Measurements from ENCODE around the gene CEP63. TPM values are rescaled to one million over a fixed set of nuclear protein-coding genes. Genes with fewer than 3 reads are reported as not detected.
"Not testable (repeated sequence)": the region's sequence is repeated elsewhere in the genome, so short reads cannot be mapped to it uniquely, and the experiment has no call there.

Gene CEP63
- total RNA-seq, 1 donor from 2014 or later = 17.8 TPM

DNA sequence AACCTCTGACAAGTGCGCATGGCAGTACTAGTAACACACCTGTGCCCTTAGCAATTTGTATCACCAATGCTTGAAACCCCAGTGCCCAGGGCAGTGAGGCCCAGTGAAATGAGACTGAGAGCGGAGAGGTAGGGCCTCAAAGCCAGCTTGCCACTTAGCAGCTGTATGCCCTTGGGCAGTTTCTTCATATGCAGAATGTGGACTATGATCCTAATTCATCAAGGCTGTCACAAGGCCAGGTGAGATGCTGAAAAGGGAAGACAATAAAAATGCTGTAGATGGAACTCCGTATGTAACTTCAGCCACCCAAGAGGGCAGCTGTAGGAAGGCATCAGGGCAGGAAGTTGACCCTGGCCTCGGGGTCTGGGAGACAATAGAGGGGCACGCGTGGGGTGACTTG is 90.6 kb downstream of the CEP63 start:
- no peaks in the 10 kb centered on the region for H3K27me3 ChIP-seq (ENCODE audit: control insufficient read depth, insufficient read depth, low read length)
- TF ChIP-seq, protein P1, sequence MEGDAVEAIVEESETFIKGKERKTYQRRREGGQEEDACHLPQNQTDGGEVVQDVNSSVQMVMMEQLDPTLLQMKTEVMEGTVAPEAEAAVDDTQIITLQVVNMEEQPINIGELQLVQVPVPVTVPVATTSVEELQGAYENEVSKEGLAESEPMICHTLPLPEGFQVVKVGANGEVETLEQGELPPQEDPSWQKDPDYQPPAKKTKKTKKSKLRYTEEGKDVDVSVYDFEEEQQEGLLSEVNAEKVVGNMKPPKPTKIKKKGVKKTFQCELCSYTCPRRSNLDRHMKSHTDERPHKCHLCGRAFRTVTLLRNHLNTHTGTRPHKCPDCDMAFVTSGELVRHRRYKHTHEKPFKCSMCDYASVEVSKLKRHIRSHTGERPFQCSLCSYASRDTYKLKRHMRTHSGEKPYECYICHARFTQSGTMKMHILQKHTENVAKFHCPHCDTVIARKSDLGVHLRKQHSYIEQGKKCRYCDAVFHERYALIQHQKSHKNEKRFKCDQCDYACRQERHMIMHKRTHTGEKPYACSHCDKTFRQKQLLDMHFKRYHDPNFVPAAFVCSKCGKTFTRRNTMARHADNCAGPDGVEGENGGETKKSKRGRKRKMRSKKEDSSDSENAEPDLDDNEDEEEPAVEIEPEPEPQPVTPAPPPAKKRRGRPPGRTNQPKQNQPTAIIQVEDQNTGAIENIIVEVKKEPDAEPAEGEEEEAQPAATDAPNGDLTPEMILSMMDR (IDR thresholded peaks at IDR 0.05; ENCODE audit: insufficient read depth, low read length, poor library complexity, severe bottlenecking) = no peak
- no peak for DNase-seq (ENCODE audit: low read depth)
- no peak overlapping the region for H3K4me3 ChIP-seq (ENCODE audit: low read depth, low read length)
- H3K36me3 ChIP-seq (ENCODE audit: control insufficient read depth, insufficient read depth, low read length) = no peaks in the 10 kb centered on the region

DNA sequence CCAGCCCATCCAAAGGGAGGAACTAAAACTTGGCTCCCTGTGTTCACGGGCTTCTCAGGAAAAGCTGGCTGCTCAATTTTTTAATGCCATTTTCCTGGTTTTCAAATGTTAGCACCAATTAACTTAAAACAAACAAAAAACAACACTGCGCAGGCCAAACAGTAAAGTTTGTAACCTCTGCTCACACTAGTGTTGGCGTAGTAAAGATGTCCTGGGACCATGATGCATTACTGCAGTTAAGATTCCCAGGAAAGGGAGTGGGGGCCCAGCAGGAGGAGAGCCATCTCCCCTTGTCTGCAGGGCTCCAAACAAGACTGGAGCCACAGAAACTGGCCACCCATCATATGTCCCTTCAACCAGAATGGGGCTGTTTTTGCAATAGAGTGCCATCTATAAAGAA is 91.0 kb downstream of the CEP63 start:
- DNase-seq (ENCODE audit: low read depth) = no peak
- TF ChIP-seq, protein P1 (IDR thresholded peaks at IDR 0.05; ENCODE audit: insufficient read depth, low read length, poor library complexity, severe bottlenecking) = no peak

DNA sequence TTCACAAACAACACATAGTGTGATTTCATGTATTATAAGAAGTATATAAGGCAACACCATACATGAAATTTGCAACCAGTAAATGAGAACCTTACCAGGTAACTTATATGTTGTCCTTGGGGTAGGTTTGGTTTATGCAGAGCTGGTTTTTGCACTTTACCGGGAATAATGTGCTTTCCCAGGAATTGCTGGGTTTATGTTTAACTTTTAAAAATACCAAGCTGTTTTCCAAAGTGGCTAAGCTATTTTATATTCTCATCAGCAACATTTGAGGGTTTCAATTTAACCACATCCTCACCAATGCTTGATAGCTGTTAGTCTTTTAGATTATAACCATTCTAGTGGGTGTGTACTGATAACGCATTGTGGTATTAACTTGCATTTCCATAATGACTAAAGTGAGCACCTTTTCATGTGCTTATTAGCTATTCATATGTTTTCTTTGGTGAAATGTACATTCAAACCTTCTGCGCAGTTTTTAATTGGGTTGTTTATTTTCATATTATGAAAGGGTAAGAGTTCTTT is 93.3 kb downstream of the CEP63 start:
- Histone ChIP-seq H3K36me3 (ENCODE audit: control insufficient read depth, insufficient read depth, low read length) (no peaks in the 10 kb centered on the region), H3K4me3 (ENCODE audit: low read depth, low read length) (no peak overlapping the region), H3K27me3 (ENCODE audit: control insufficient read depth, insufficient read depth, low read length) (no peaks in the 10 kb centered on the region)
- DNase-seq (ENCODE audit: low read depth) = no peak
- TF ChIP-seq, protein P1 (IDR thresholded peaks at IDR 0.05; ENCODE audit: insufficient read depth, low read length, poor library complexity, severe bottlenecking) = no peak

More for the DNA sequence above, 91.0 kb downstream of the CEP63 start:
- Histone ChIP-seq H3K36me3 (ENCODE audit: control insufficient read depth, insufficient read depth, low read length) (no peaks in the 10 kb centered on the region), H3K4me3 (ENCODE audit: low read depth, low read length) (no peak overlapping the region), H3K27me3 (ENCODE audit: control insufficient read depth, insufficient read depth, low read length) (no peaks in the 10 kb centered on the region)

DNA sequence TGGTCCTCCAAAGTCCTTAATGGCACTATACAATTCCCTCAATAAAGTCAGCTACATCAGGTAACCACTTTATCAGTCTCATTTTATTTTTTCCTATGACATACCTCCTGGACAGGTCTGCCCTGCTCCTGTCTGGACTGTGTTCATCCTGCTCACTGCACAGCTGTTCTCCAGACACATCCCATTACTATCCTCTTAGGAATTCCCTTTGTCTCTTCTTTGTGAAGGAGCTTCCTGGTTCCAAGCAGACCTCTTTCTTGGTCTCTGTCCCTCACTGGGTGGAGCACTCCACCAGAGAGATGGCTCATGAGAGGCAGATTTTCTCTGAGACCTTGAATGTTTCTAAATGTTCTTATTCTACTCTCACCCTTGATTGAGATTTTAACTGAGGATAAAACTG is 104.9 kb downstream of the CEP63 start:
- no peak for DNase-seq (ENCODE audit: low read depth)
- TF ChIP-seq, protein P1 (IDR thresholded peaks at IDR 0.05; ENCODE audit: insufficient read depth, low read length, poor library complexity, severe bottlenecking) = no peak
- H3K36me3 ChIP-seq (ENCODE audit: control insufficient read depth, insufficient read depth, low read length) = no peaks in the 10 kb centered on the region

DNA sequence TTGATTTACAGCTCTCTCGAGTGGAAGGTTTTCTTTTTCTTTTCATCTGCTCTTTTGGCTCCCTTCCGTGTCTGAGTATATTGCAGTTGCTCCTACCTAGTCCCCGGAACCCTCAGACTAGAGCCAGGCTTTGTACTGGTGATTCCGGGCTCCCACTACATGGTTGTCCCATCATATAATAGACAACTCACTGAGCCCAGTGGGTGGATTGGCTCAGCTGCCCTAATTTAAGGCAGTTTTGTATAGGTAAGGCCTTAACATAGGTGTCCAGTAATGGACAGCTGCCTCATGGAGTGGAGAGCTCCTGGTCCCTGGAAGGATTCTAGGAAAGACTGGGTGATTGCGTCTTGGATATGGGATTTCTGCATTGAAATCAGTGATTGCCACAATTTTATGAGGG is 106.9 kb downstream of the CEP63 start:
- no peaks in the 10 kb centered on the region for H3K27me3 ChIP-seq (ENCODE audit: control insufficient read depth, insufficient read depth, low read length)
- no peak overlapping the region for H3K4me3 ChIP-seq (ENCODE audit: low read depth, low read length)
- TF ChIP-seq, protein P1 (IDR thresholded peaks at IDR 0.05; ENCODE audit: insufficient read depth, low read length, poor library complexity, severe bottlenecking) = no peak
- no peak for DNase-seq (ENCODE audit: low read depth)
- no peaks in the 10 kb centered on the region for H3K36me3 ChIP-seq (ENCODE audit: control insufficient read depth, insufficient read depth, low read length)

More for the DNA sequence above, 104.9 kb downstream of the CEP63 start:
- Histone ChIP-seq H3K27me3 (ENCODE audit: control insufficient read depth, insufficient read depth, low read length) (no peaks in the 10 kb centered on the region), H3K4me3 (ENCODE audit: low read depth, low read length) (no peak overlapping the region)

DNA sequence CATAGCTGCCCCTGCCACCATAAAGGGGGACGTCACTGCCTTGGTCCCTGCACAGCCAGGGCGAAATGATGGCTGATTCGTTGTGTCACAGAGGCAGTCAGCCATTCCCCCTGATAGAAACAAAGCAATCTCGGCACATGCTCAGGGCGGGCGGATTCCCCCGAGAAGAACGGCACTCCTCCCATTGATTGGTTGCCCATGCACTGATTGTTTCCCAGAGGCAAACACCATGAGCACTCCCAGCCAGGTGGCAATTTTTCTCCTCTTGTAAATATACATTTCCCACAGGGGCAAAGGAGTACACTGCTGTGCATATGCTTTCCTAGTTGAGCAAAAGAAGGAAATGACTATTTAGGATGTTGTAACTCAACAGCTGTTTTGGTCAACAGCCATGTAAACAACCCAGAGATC is 108.5 kb downstream of the CEP63 start:
- TF ChIP-seq, protein P1 (IDR thresholded peaks at IDR 0.05; ENCODE audit: insufficient read depth, low read length, poor library complexity, severe bottlenecking) = no peak
- H3K36me3 ChIP-seq (ENCODE audit: control insufficient read depth, insufficient read depth, low read length) = no peaks in the 10 kb centered on the region
- H3K27me3 ChIP-seq (ENCODE audit: control insufficient read depth, insufficient read depth, low read length) = no peaks in the 10 kb centered on the region
- no peak for DNase-seq (ENCODE audit: low read depth)
- H3K4me3 ChIP-seq (ENCODE audit: low read depth, low read length) = no peak overlapping the region

DNA sequence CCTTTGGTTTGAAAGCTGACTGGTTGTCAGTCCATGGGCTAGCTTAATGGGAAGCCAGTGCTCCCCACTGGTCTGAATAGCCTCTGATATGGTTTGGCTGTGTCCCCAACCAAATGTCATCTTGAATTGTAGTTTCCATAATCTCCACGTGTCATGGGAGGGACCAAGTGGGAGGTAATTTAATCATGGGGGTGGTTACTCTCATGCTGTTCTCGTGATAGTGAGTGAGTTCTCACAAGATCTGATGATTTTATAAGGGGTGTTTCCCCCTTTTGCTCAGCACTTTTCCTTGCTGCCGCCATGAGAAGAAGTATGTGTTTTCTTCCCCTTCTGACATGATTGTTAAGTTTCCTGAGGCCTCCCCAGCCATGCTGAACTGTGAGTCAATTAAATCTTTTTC is 109.1 kb downstream of the CEP63 start:
- H3K4me3 ChIP-seq (ENCODE audit: low read depth, low read length); DNase-seq (ENCODE audit: low read depth); H3K36me3 ChIP-seq (ENCODE audit: control insufficient read depth, insufficient read depth, low read length); H3K27me3 ChIP-seq (ENCODE audit: control insufficient read depth, insufficient read depth, low read length): not testable (repeated sequence)
